T-helper 22 cell (primary cell): Measurements from ENCODE around the gene TMED4.

Experiments used
- DNase-seq: peaks from one replicate; pipeline ENCODE4 v3.0.0-alpha.2; 2020; ENCODE audit warnings: low read depth

The TMED4 gene

GRCh38 chr7:44539669-44540506, 42.1 kb downstream of the TMED4 start:
- DNase-seq: no peak

- no peak for DNase-seq
These were observed 43.0 kb downstream of the TMED4 start for GRCh38 chr7:44538798-44539668.

GRCh38 chr7:44538093-44538797, 43.8 kb downstream of the TMED4 start:
- no peak for DNase-seq

GRCh38 chr7:44537442-44537841, 44.6 kb downstream of the TMED4 start:
- no peak for DNase-seq

GRCh38 chr7:44536090-44536489, 45.9 kb downstream of the TMED4 start:
- no peak for DNase-seq

- no peak for DNase-seq
These were observed 46.5 kb downstream of the TMED4 start for GRCh38 chr7:44535348-44536064.

GRCh38 chr7:44534501-44534900, 47.5 kb downstream of the TMED4 start:
- DNase-seq: peak; percentile 7

- no peak for DNase-seq
These were observed 47.9 kb downstream of the TMED4 start for GRCh38 chr7:44534087-44534486.

GRCh38 chr7:44533301-44534055, 48.6 kb downstream of the TMED4 start:
- DNase-seq: no peak

- no peak for DNase-seq
These were observed 50.3 kb downstream of the TMED4 start for GRCh38 chr7:44531421-44532380.

- DNase-seq: no peak
These were observed 51.0 kb downstream of the TMED4 start for GRCh38 chr7:44530990-44531389.
